Measurements from ENCODE around the gene ZBTB4.

- TF ChIP-seq GABPA (IDR thresholded peaks at IDR 0.05; ENCODE audit: low read depth) (no peak), CTCF (IDR thresholded peaks at IDR 0.05; ENCODE audit: insufficient read depth, low read length) (no peak), POLR2AphosphoS5 (IDR thresholded peaks at IDR 0.05; ENCODE audit: low read depth) (no peak), SPI1 (IDR thresholded peaks at IDR 0.05; ENCODE audit: borderline replicate concordance, low read depth) (no peak)
Measured at GRCh38 chr17:7477392-7478275, 1.8 kb downstream of the ZBTB4 start.

All from HL-60 (cell line).